ENCODE data around the gene NKIRAS2. TPM values are rescaled to one million over a fixed set of nuclear protein-coding genes. Genes with fewer than 3 reads are reported as not detected.
A peak's percentile ranks its signal among the peaks of the same experiment; 100 is the strongest.

The NKIRAS2 gene
- total RNA-seq, 1 donor from 2014 or later = 23.7 TPM

- Histone ChIP-seq H3K9me3 (ENCODE audit: low read depth) (no peaks in the 10 kb centered on the region), H3K4me2 (no peak overlapping the region), H4K20me1 (ENCODE audit: low read depth) (peaks cover 3% of the 10 kb centered on the region), H3K27ac (no peak overlapping the region), H3K4me1 (peaks cover 32% of the 10 kb centered on the region), H3K36me3 (no peaks in the 10 kb centered on the region), H2AFZ (replicated peaks) (no peak overlapping the region), H3K9ac (no peak overlapping the region), H3K79me2 (ENCODE audit: low read depth) (peaks cover 16% of the 10 kb centered on the region), H3F3A (ENCODE audit: low read depth) (peaks cover 60% of the 10 kb centered on the region), H3K27me3 (no peaks in the 10 kb centered on the region), H3K4me3 (no peak overlapping the region)
- peaks cover 7% of the 10 kb centered on the region for H3K27me3 Mint-ChIP-seq (ENCODE audit: insufficient read depth, low read depth)
- H3K9me3 Mint-ChIP-seq = no peaks in the 10 kb centered on the region
- H3K36me3 Mint-ChIP-seq = peaks cover 8% of the 10 kb centered on the region
- H3K4me3 Mint-ChIP-seq = peak overlapping the region; percentile 77
- H3K27ac Mint-ChIP-seq = no peak overlapping the region
- DNase-seq (ENCODE audit: low spot score) = no peak
- peaks cover 58% of the 10 kb centered on the region for H3K4me1 Mint-ChIP-seq
- TF ChIP-seq CTCF (IDR thresholded peaks at IDR 0.05) (no peak), EZH2phosphoT487 (IDR thresholded peaks at IDR 0.05) (no peak), EZH2 (IDR thresholded peaks at IDR 0.05) (no peak)
These were observed 5.3 kb downstream of the NKIRAS2 start for GRCh38 chr17:42025191-42025579.

DNA sequence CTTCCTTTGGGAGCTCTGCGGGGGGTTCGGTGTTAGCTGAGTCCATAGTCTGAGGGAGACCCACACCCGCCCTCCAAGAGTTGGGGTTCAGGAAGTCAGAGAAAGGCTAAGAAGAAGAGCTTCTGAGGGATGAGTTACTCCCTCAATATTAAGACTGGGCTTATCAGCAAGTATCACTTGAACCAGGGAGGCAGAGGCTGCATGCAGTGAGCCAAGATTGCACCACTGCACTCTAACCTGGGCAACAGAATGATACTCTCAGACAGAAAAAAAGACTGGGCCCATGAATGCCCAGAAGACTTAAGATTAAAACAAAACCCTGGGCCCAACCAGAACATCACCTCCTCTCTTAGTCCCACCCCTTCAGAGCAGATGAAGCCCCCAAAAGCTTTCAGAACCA is 6.0 kb downstream of the NKIRAS2 start:
- Histone ChIP-seq H3K27me3 (no peaks in the 10 kb centered on the region), H2AFZ (replicated peaks) (no peak overlapping the region), H3F3A (ENCODE audit: low read depth) (peaks cover 56% of the 10 kb centered on the region), H3K4me2 (no peak overlapping the region), H3K9ac (no peak overlapping the region), H3K9me3 (ENCODE audit: low read depth) (no peaks in the 10 kb centered on the region), H3K79me2 (ENCODE audit: low read depth) (peaks cover 8% of the 10 kb centered on the region), H4K20me1 (ENCODE audit: low read depth) (peaks cover under 1% of the 10 kb centered on the region), H3K4me3 (no peak overlapping the region), H3K36me3 (no peaks in the 10 kb centered on the region), H3K27ac (no peak overlapping the region), H3K4me1 (peaks cover 29% of the 10 kb centered on the region)
- peak overlapping the region; percentile 48 for H3K27ac Mint-ChIP-seq
- H3K4me3 Mint-ChIP-seq = peak overlapping the region; percentile 1
- peaks cover 54% of the 10 kb centered on the region for H3K4me1 Mint-ChIP-seq
- peaks cover 5% of the 10 kb centered on the region for H3K27me3 Mint-ChIP-seq (ENCODE audit: insufficient read depth, low read depth)
- TF ChIP-seq EZH2phosphoT487 (IDR thresholded peaks at IDR 0.05) = no peak
- no peak for TF ChIP-seq EZH2 (IDR thresholded peaks at IDR 0.05)
- H3K36me3 Mint-ChIP-seq = peaks cover 8% of the 10 kb centered on the region
- DNase-seq (ENCODE audit: low spot score) = no peak
- no peaks in the 10 kb centered on the region for H3K9me3 Mint-ChIP-seq

DNA sequence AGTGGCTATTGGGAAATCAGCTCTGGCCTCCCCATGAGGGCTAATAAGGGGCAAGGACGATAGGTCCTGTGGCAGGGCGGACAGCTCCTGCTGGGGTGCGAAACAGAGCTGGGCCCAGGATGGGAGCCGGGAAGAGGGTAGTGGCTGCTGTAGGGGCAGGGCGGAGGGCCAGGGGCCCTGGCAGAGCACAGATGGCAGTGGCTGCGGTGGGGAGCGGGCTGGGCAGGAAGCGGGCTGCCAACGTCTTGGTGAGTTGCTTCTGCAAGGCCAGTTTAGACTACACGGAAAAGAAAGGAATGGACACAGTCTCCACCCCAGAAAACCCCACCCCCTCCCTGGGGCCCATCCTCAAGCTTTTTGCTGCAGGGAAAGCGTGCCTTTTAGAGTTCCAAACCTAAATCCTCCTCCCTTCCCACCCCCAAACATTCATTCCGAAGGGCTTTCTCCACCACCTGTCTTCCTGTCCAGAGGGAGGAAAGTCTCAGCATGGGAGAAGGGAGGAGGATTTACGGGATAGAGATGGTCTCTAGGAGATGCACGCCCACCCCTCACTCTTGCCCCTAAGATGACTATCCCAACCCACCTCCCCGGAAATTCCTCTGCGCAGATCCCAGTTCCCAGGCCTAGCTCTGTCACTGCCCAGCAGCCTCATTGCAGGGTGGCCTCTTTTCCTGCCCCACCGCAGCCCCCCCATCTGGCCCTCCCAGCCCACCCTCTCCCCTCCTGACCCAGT is 7.1 kb downstream of the NKIRAS2 start:
- TF ChIP-seq EZH2 (IDR thresholded peaks at IDR 0.05) = no peak
- no peak for TF ChIP-seq EZH2phosphoT487 (IDR thresholded peaks at IDR 0.05)
- TF ChIP-seq CTCF (IDR thresholded peaks at IDR 0.05) = no peak
- H3K4me1 ChIP-seq = peaks cover 27% of the 10 kb centered on the region

DNA sequence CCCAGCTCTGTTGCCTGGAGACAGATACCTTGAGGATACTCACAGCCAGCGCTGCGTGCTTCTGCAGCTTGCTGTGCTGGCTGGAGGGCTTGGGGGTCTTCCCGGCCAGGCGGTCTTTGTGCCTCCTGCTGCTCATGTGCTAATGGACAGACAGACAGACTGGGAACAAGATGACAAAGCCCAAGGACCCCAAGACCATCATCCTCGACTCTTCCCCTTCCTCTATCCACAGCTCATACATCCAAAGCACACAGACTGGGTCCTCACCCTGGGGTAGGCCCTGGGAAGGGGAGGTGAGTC is 7.7 kb downstream of the NKIRAS2 start:
- H3K4me1 Mint-ChIP-seq = peaks cover 57% of the 10 kb centered on the region
- peaks cover 55% of the 10 kb centered on the region for H3F3A ChIP-seq (ENCODE audit: low read depth)
- peak overlapping the region; percentile 19 for H3K4me3 ChIP-seq
- no peaks in the 10 kb centered on the region for H4K20me1 ChIP-seq (ENCODE audit: low read depth)
- no peak for DNase-seq (ENCODE audit: low spot score)
- peak overlapping the region; percentile 28 for H3K27ac ChIP-seq
- no peaks in the 10 kb centered on the region for H3K9me3 Mint-ChIP-seq
- no peaks in the 10 kb centered on the region for H3K27me3 ChIP-seq
- H3K4me1 ChIP-seq = peaks cover 27% of the 10 kb centered on the region
- no peak overlapping the region for H3K27ac Mint-ChIP-seq
- peaks cover 11% of the 10 kb centered on the region for H3K27me3 Mint-ChIP-seq (ENCODE audit: insufficient read depth, low read depth)
- H3K79me2 ChIP-seq (ENCODE audit: low read depth) = no peaks in the 10 kb centered on the region
- H3K36me3 ChIP-seq = no peaks in the 10 kb centered on the region
- no peak overlapping the region for H2AFZ ChIP-seq (replicated peaks)
- TF ChIP-seq CTCF (IDR thresholded peaks at IDR 0.05) = no peak
- TF ChIP-seq EZH2 (IDR thresholded peaks at IDR 0.05) = no peak
- TF ChIP-seq EZH2phosphoT487 (IDR thresholded peaks at IDR 0.05) = no peak
- H3K9ac ChIP-seq = no peak overlapping the region
- no peaks in the 10 kb centered on the region for H3K36me3 Mint-ChIP-seq
- peak overlapping the region; percentile 71 for H3K4me2 ChIP-seq
- H3K4me3 Mint-ChIP-seq = peak overlapping the region; percentile 70
- no peaks in the 10 kb centered on the region for H3K9me3 ChIP-seq (ENCODE audit: low read depth)

More for the DNA sequence above, 7.1 kb downstream of the NKIRAS2 start:
- Histone ChIP-seq H2AFZ (replicated peaks) (no peak overlapping the region), H3K27me3 (no peaks in the 10 kb centered on the region), H3K27ac (peak overlapping the region; percentile 28), H4K20me1 (ENCODE audit: low read depth) (no peaks in the 10 kb centered on the region), H3K9ac (no peak overlapping the region), H3K4me3 (peak overlapping the region; percentile 13), H3K36me3 (no peaks in the 10 kb centered on the region), H3K79me2 (ENCODE audit: low read depth) (no peaks in the 10 kb centered on the region), H3K4me2 (peak overlapping the region; percentile 71), H3F3A (ENCODE audit: low read depth) (peaks cover 56% of the 10 kb centered on the region), H3K9me3 (ENCODE audit: low read depth) (no peaks in the 10 kb centered on the region)
- DNase-seq (ENCODE audit: low spot score) = peak; percentile 53
- Mint-ChIP-seq H3K27ac (peak overlapping the region; percentile 57), H3K4me1 (peaks cover 57% of the 10 kb centered on the region), H3K9me3 (no peaks in the 10 kb centered on the region), H3K36me3 (peaks cover 4% of the 10 kb centered on the region), H3K27me3 (ENCODE audit: insufficient read depth, low read depth) (peaks cover 7% of the 10 kb centered on the region), H3K4me3 (peak overlapping the region; percentile 70)

Measured in neural progenitor cell (in vitro differentiated cells).